ENCODE results near the gene NCF4.

Gene NCF4

GRCh38 chr22:36858156-36858555 is 2.6 kb upstream of the NCF4 start:
- no peak overlapping the region for H3K27ac ChIP-seq (ENCODE audit: low read depth, low read length)
- no peaks in the 10 kb centered on the region for H3K9me3 ChIP-seq (ENCODE audit: low read length)
- H3K36me3 ChIP-seq (ENCODE audit: insufficient read depth, low read length): no peaks in the 10 kb centered on the region
- H3K4me1 ChIP-seq (ENCODE audit: insufficient read depth, low read length): peaks cover 12% of the 10 kb centered on the region
- no peak overlapping the region for H3K4me3 ChIP-seq (ENCODE audit: low read depth in 1 of 2, low read length in 2 of 2)
- no peak overlapping the region for H3K9ac ChIP-seq (ENCODE audit: low read length)
- no peaks in the 10 kb centered on the region for H3K27me3 ChIP-seq (ENCODE audit: control insufficient read depth in 1 of 2, insufficient read depth in 2 of 2, low read length in 2 of 2)

DNA sequence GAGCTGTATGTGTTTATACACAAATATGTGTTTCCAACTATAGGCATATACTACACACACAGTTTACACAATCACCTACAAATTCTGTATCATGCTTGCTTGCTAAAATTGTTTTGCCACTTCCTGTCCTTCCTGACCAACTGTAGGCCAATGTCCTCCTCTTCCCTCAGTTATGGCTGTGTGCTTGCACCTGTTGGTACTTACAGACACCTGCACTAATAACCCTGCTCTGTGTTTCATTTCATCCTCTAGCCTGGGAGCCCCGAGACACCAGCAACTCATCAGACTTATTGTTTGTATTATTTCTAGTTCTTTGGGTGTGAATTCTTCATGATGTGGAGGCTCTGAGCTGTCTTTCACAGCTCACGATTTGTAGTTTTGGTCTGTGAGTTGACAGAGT is 1.8 kb upstream of the NCF4 start:
- Histone ChIP-seq H3K4me1 (ENCODE audit: insufficient read depth, low read length) (peaks cover 8% of the 10 kb centered on the region), H3K9ac (ENCODE audit: low read length) (no peak overlapping the region), H3K4me3 (ENCODE audit: low read depth in 1 of 2, low read length in 2 of 2) (no peak overlapping the region), H3K36me3 (ENCODE audit: insufficient read depth, low read length) (no peaks in the 10 kb centered on the region), H3K9me3 (ENCODE audit: low read length) (no peaks in the 10 kb centered on the region), H3K27ac (ENCODE audit: low read depth, low read length) (no peak overlapping the region), H3K27me3 (ENCODE audit: control insufficient read depth in 1 of 2, insufficient read depth in 2 of 2, low read length in 2 of 2) (no peaks in the 10 kb centered on the region)

- Histone ChIP-seq H3K27ac (ENCODE audit: low read depth, low read length) (no peak overlapping the region), H3K4me1 (ENCODE audit: insufficient read depth, low read length) (peaks cover 8% of the 10 kb centered on the region), H3K4me3 (ENCODE audit: low read depth in 1 of 2, low read length in 2 of 2) (no peak overlapping the region), H3K36me3 (ENCODE audit: insufficient read depth, low read length) (no peaks in the 10 kb centered on the region), H3K9ac (ENCODE audit: low read length) (no peak overlapping the region), H3K9me3 (ENCODE audit: low read length) (no peaks in the 10 kb centered on the region), H3K27me3 (ENCODE audit: control insufficient read depth in 1 of 2, insufficient read depth in 2 of 2, low read length in 2 of 2) (no peaks in the 10 kb centered on the region)
Measured at GRCh38 chr22:36860017-36860416, 789 bp upstream of the NCF4 start.

DNA sequence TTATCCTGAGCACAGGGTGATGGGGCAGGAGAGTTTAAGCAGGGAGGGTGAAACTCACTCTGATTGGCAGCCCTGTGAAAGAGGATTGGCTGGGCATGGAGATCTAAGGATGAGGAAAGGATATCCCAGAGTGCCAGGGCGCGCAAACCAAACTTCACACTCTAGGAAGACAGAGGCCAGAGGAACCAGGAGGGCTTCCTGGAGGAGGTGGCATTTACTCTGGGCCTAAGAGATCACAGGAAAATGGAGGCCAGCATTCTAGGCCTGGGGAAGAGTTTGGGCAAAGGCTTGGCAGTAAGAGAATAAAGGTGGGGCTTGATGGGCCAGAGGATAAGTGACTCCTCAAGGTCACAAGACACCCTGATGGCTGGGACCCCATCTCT is 377 bp upstream of the NCF4 start:
- Histone ChIP-seq H3K9ac (ENCODE audit: low read length) (no peak overlapping the region), H3K27me3 (ENCODE audit: control insufficient read depth in 1 of 2, insufficient read depth in 2 of 2, low read length in 2 of 2) (no peaks in the 10 kb centered on the region), H3K36me3 (ENCODE audit: insufficient read depth, low read length) (no peaks in the 10 kb centered on the region), H3K9me3 (ENCODE audit: low read length) (no peaks in the 10 kb centered on the region), H3K27ac (ENCODE audit: low read depth, low read length) (no peak overlapping the region), H3K4me1 (ENCODE audit: insufficient read depth, low read length) (peaks cover 8% of the 10 kb centered on the region), H3K4me3 (ENCODE audit: low read depth in 1 of 2, low read length in 2 of 2) (no peak overlapping the region)

DNA sequence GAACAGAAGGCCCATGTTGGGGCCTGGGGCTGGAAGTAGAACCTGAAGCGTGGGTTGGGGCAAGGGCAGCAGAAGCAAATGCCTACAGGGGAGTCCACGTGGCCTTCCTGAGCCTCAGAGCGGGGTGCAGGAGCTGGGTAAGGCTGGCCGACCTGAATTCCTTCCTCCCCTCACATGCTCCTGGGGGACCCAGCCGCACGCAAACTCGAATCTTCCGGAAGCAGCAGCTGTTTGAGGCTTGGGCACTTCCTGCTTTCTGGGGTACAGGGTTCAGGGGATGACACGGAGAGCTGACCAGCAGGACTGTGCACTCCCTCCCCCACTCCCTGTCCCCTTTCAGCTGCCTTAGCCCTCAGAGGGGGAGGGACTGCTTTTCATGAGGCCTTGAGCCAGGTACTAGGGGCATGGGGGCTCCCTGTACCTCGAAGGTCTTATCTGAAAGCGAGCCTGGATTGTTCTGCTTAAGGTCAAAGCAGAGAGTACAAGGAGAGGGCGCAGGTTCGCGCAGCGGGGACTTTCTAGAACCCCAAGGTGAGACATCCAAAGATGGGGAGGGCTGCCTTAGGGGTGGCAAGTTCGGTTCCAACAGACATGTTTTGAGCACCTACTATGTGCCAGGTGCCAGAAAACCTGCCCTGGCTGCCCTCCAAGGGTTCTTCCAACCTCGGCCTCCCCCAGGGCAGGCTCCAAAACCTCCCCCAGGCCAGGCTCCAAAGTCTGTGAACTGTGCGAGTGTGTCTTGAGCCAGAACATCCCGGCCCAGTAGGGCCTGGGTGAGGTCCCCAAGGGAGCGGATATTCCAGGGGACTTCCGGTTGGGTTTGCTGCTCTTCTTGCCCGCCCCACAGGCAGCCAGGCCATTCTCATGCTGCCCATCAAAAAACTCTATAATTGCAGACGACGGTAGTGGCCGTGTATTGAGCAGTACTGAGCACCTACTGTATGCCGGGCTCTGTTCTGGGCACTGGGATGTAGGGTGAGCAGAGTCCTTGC is 1.7 kb downstream of the NCF4 start:
- no peaks in the 10 kb centered on the region for H3K4me1 ChIP-seq (ENCODE audit: insufficient read depth, low read length)
- no peak overlapping the region for H3K27ac ChIP-seq (ENCODE audit: low read depth, low read length)
- no peak overlapping the region for H3K9ac ChIP-seq (ENCODE audit: low read length)
- H3K9me3 ChIP-seq (ENCODE audit: low read length): no peaks in the 10 kb centered on the region
- H3K4me3 ChIP-seq (ENCODE audit: low read depth in 1 of 2, low read length in 2 of 2): no peak overlapping the region
- H3K36me3 ChIP-seq (ENCODE audit: insufficient read depth, low read length): no peaks in the 10 kb centered on the region
- peaks cover 0 to 3% of the 10 kb centered on the region in 2 donors for H3K27me3 ChIP-seq (ENCODE audit: control insufficient read depth in 1 of 2, insufficient read depth in 2 of 2, low read length in 2 of 2)

- peaks cover 0 to 6% of the 10 kb centered on the region in 2 donors for H3K27me3 ChIP-seq (ENCODE audit: control insufficient read depth in 1 of 2, insufficient read depth in 2 of 2, low read length in 2 of 2)
- no peak overlapping the region for H3K9ac ChIP-seq (ENCODE audit: low read length)
- no peaks in the 10 kb centered on the region for H3K36me3 ChIP-seq (ENCODE audit: insufficient read depth, low read length)
- no peak overlapping the region for H3K4me3 ChIP-seq (ENCODE audit: low read depth in 1 of 2, low read length in 2 of 2)
- H3K27ac ChIP-seq (ENCODE audit: low read depth, low read length): no peak overlapping the region
- H3K9me3 ChIP-seq (ENCODE audit: low read length): no peaks in the 10 kb centered on the region
- no peaks in the 10 kb centered on the region for H3K4me1 ChIP-seq (ENCODE audit: insufficient read depth, low read length)
Measured at GRCh38 chr22:36863281-36863680, 2.5 kb downstream of the NCF4 start.

DNA sequence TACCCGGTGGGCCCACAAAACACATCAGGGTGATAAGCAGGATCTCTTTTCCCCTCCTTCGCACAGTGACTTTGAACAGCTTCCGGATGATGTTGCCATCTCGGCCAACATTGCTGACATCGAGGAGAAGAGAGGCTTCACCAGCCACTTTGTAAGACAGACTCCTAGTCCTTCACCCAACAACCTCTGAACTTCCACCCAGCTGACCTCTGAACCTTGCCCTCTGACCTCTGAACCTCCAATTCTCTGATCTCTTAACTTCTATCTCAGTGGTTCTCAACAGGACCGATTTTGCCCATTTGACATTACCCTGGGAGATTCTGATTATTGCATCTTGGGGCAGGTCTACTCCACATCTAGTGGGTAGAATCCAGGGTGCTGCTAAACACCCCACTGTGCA is 3.2 kb downstream of the NCF4 start:
- no peaks in the 10 kb centered on the region for H3K4me1 ChIP-seq (ENCODE audit: insufficient read depth, low read length)
- H3K27ac ChIP-seq (ENCODE audit: low read depth, low read length): no peak overlapping the region
- no peaks in the 10 kb centered on the region for H3K36me3 ChIP-seq (ENCODE audit: insufficient read depth, low read length)
- H3K27me3 ChIP-seq (ENCODE audit: control insufficient read depth in 1 of 2, insufficient read depth in 2 of 2, low read length in 2 of 2): peaks cover 0 to 10% of the 10 kb centered on the region in 2 donors
- H3K9me3 ChIP-seq (ENCODE audit: low read length): no peaks in the 10 kb centered on the region
- H3K9ac ChIP-seq (ENCODE audit: low read length): no peak overlapping the region
- H3K4me3 ChIP-seq (ENCODE audit: low read depth in 1 of 2, low read length in 2 of 2): no peak overlapping the region

GRCh38 chr22:36864454-36865215 is 3.8 kb downstream of the NCF4 start:
- Histone ChIP-seq H3K4me1 (ENCODE audit: insufficient read depth, low read length) (no peaks in the 10 kb centered on the region), H3K9ac (ENCODE audit: low read length) (no peak overlapping the region), H3K27ac (ENCODE audit: low read depth, low read length) (no peak overlapping the region), H3K27me3 (ENCODE audit: control insufficient read depth in 1 of 2, insufficient read depth in 2 of 2, low read length in 2 of 2) (peaks cover 0 to 16% of the 10 kb centered on the region in 2 donors), H3K4me3 (ENCODE audit: low read depth in 1 of 2, low read length in 2 of 2) (no peak overlapping the region), H3K9me3 (ENCODE audit: low read length) (no peaks in the 10 kb centered on the region), H3K36me3 (ENCODE audit: insufficient read depth, low read length) (no peaks in the 10 kb centered on the region)

DNA sequence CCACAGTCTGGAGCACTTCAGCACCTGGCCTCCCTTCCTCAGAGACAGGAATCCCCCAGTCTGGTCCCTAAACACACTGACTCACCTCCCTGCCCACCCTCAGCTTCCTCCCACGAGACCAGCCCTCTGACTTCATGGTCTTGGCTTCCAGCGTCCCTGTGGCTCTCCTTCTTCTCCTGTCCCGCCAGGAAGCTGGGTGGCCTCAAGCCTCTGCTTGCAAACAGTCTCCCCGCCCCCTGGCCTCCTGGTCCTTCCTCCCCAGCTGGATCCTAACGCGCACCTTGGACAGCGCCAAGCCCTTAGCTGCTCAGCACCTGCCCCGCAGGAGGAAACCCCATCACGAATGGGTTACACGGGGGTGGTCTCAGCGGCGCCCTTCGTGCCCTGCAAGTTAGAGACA is 4.5 kb downstream of the NCF4 start:
- no peak overlapping the region for H3K27ac ChIP-seq (ENCODE audit: low read depth, low read length)
- peaks cover 0 to 16% of the 10 kb centered on the region in 2 donors for H3K27me3 ChIP-seq (ENCODE audit: control insufficient read depth in 1 of 2, insufficient read depth in 2 of 2, low read length in 2 of 2)
- H3K4me3 ChIP-seq (ENCODE audit: low read depth in 1 of 2, low read length in 2 of 2): no peak overlapping the region
- no peaks in the 10 kb centered on the region for H3K4me1 ChIP-seq (ENCODE audit: insufficient read depth, low read length)
- H3K9me3 ChIP-seq (ENCODE audit: low read length): no peaks in the 10 kb centered on the region
- H3K36me3 ChIP-seq (ENCODE audit: insufficient read depth, low read length): no peaks in the 10 kb centered on the region
- H3K9ac ChIP-seq (ENCODE audit: low read length): no peak overlapping the region

- H3K4me3 ChIP-seq (ENCODE audit: low read depth in 1 of 2, low read length in 2 of 2): no peak overlapping the region
- H3K27ac ChIP-seq (ENCODE audit: low read depth, low read length): no peak overlapping the region
- H3K9me3 ChIP-seq (ENCODE audit: low read length): no peaks in the 10 kb centered on the region
- H3K27me3 ChIP-seq (ENCODE audit: control insufficient read depth in 1 of 2, insufficient read depth in 2 of 2, low read length in 2 of 2): peaks cover 0 to 16% of the 10 kb centered on the region in 2 donors
- no peaks in the 10 kb centered on the region for H3K36me3 ChIP-seq (ENCODE audit: insufficient read depth, low read length)
- H3K9ac ChIP-seq (ENCODE audit: low read length): no peak overlapping the region
- H3K4me1 ChIP-seq (ENCODE audit: insufficient read depth, low read length): no peaks in the 10 kb centered on the region
Measured at GRCh38 chr22:36867695-36868094, 6.9 kb downstream of the NCF4 start.

DNA sequence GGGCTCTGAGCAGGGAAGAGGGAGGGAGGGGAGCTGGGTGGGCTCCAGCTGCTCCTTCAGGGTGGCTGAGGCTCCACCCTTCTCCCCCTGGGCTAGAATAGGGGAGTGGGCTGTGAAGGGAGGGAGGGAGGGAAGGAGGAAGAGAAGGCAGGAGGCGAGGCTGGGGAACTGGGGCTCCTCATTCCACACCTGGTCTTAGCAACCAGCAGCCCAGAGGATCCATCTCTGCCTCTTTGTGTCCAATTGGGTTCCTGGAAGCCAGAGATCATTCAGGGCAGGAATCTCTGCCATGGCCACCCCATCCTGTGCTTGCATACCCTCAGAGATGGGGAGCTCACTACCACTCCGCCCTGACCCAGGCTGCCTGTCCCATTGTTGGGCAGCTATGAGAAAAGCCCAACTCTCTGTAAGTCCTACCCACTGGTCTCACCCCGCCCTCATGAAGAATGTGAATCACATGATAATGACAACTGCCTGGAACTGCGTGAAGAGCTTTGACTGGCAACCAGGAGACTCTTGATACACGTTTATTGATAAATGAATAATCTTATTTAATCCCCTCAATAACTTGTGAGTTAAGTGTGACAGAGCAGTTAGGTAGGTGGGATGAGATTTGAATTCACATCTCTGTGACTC is 7.9 kb downstream of the NCF4 start:
- no peak overlapping the region for H3K4me3 ChIP-seq (ENCODE audit: low read depth in 1 of 2, low read length in 2 of 2)
- H3K4me1 ChIP-seq (ENCODE audit: insufficient read depth, low read length): no peaks in the 10 kb centered on the region
- H3K27me3 ChIP-seq (ENCODE audit: control insufficient read depth in 1 of 2, insufficient read depth in 2 of 2, low read length in 2 of 2): peaks cover 0 to 16% of the 10 kb centered on the region in 2 donors
- H3K9me3 ChIP-seq (ENCODE audit: low read length): no peaks in the 10 kb centered on the region
- no peaks in the 10 kb centered on the region for H3K36me3 ChIP-seq (ENCODE audit: insufficient read depth, low read length)
- H3K9ac ChIP-seq (ENCODE audit: low read length): no peak overlapping the region
- no peak overlapping the region for H3K27ac ChIP-seq (ENCODE audit: low read depth, low read length)
